ENCODE results near the gene PLEKHA1. TPM values are rescaled to one million over a fixed set of nuclear protein-coding genes. Genes with fewer than 3 reads are reported as not detected.

PLEKHA1 gene
- 8.4 and 10.6 TPM in 2 replicates for polyA plus RNA-seq (2012; rRNA removed)
- polyA plus RNA-seq (2012; cell fraction: cytosol; rRNA removed) = 10.7 and 11.2 TPM in 2 replicates
- polyA plus RNA-seq (2012; cell fraction: nucleus; rRNA removed) = 13.1 and 19.2 TPM in 2 replicates

GRCh38 chr10:122374237-122374858 lies at the start of gene PLEKHA1:
PLEKHA1 (plus strand) TSS chr10:122374708; CDS start chr10:122393201, 18,493 bp downstream.
- Histone ChIP-seq H3K27me3 (ENCODE audit: insufficient read depth) (no peaks in the 10 kb centered on the region), H3K4me3 (ENCODE audit: low read depth in 2 of 2, low read length in 1 of 2) (peak within 1 kb of the TSS; percentile 73 to 89), H3K9me2 (no peaks in the 10 kb centered on the region), H2AFZ (ENCODE audit: low read depth) (peak within 1 kb of the TSS; percentile 94), H3K9me3 (no peaks in the 10 kb centered on the region; the same call in 1 of the 2 replicates), H3K9ac (peak within 1 kb of the TSS; percentile 74), H3F3A (replicated peaks; ENCODE audit: insufficient read depth) (no peaks in the 10 kb centered on the region), H3K36me3 (replicated peaks in 1 of 2; ENCODE audit: control insufficient read depth in 1 of 2, insufficient read depth in 2 of 2, low read length in 1 of 2) (no peaks in the 10 kb centered on the region), H3K4me2 (peak within 1 kb of the TSS; percentile 89), H3K27ac (ENCODE audit: low read depth in 2 of 2, low read length in 1 of 2) (peak within 1 kb of the TSS; percentile 70 to 84), H4K20me1 (ENCODE audit: insufficient read depth) (0 out of 2 replicates have a peak, but pooled peaks cover 3% of the 10 kb centered on the region), H3K79me2 (ENCODE audit: insufficient read depth) (peaks cover 39% of the 10 kb centered on the region), H3K4me1 (ENCODE audit: control insufficient read depth in 1 of 2, insufficient read depth in 2 of 2, low read depth in 1 of 2, low read length in 1 of 2) (peaks cover 2 to 5% of the 10 kb centered on the region in 2 experiments; a peak in 3 of 4 replicates)
- ChIA-PET CTCF (interaction anchor here (1.2 to 3.1 kb wide), 3 partner anchors 42 to 75 kb away, joined by 3 to 13 read pairs (median 6); no protein-coding TSS in a partner anchor), POLR2A (interaction anchor here (0.8 kb wide), 1 partner anchor 137 kb away, joined by 3 read pairs; no protein-coding TSS in a partner anchor)
- TF ChIP-seq ELF1 (IDR thresholded peaks at IDR 0.05) = peak; percentile 94
- TF ChIP-seq ZBTB33 (IDR thresholded peaks at IDR 0.05; ENCODE audit: borderline replicate concordance, low read depth) = no peak
- no peak for TF ChIP-seq FOXM1 (IDR thresholded peaks at IDR 0.05; ENCODE audit: low read depth)
- no peak for TF ChIP-seq YY1 (IDR thresholded peaks at IDR 0.05; ENCODE audit: low read depth)
- no peak for TF ChIP-seq FOSL2 (IDR thresholded peaks at IDR 0.05; ENCODE audit: borderline replicate concordance, low read depth)
- TF ChIP-seq SMC3 (IDR thresholded peaks at IDR 0.05; ENCODE audit: low read depth, low read length) = no peak
- peak; percentile 44 for TF ChIP-seq GABPA (IDR thresholded peaks at IDR 0.05; ENCODE audit: low read depth)
- peak; percentile 78 for TF ChIP-seq NRF1 (IDR thresholded peaks at IDR 0.05; ENCODE audit: low read depth, low read length)
- no peak for TF ChIP-seq JUND (IDR thresholded peaks at IDR 0.05)
- no peak for TF ChIP-seq RXRA (IDR thresholded peaks at IDR 0.05; ENCODE audit: borderline replicate concordance, low read depth)
- TF ChIP-seq CHD2 (IDR thresholded peaks at IDR 0.05; ENCODE audit: low read length, partially characterized antibody) = peak; percentile 76
- TF ChIP-seq FOXJ3 (CRISPR knock-in tag; IDR thresholded peaks at IDR 0.05) = no peak
- no peak for TF ChIP-seq IRF3 (IDR thresholded peaks at IDR 0.05; ENCODE audit: low read depth, low read length)
- TF ChIP-seq TEAD4 (IDR thresholded peaks at IDR 0.05; ENCODE audit: borderline replicate concordance, insufficient read depth) = no peak
- TF ChIP-seq PBX3 (IDR thresholded peaks at IDR 0.05) = no peak
- 0 out of 2 replicates have a peak, but pooled peaks have one; percentile 1 for TF ChIP-seq MAX (IDR thresholded peaks at IDR 0.05; ENCODE audit: low read depth)
- no peak for TF ChIP-seq RFX5 (IDR thresholded peaks at IDR 0.05; ENCODE audit: low read length)
- no peak for TF ChIP-seq TCF12 (IDR thresholded peaks at IDR 0.05)
- no peak for TF ChIP-seq REST (IDR thresholded peaks at IDR 0.05; ENCODE audit: low read depth, low read length)
- TF ChIP-seq CTCF (IDR thresholded peaks at IDR 0.05) = no peak
- no peak for TF ChIP-seq MEF2A (IDR thresholded peaks at IDR 0.05; ENCODE audit: borderline replicate concordance, low read depth)
- TF ChIP-seq NFIC (IDR thresholded peaks at IDR 0.05; ENCODE audit: borderline replicate concordance) = no peak
- no peak for TF ChIP-seq GATA2 (CRISPR knock-in tag; IDR thresholded peaks at IDR 0.05)
- TF ChIP-seq MXI1 (IDR thresholded peaks at IDR 0.05; ENCODE audit: low read depth, low read length) = peak; percentile 44; the same call in 1 of the 2 replicates
- peak; percentile 97 for DNase-seq
- 0% methylated on average over 26 of the region's 71 CpGs for WGBS (ENCODE audit: low lambda C conversion rate)
